ENCODE data around the gene SLC35D1.

SLC35D1 gene

DNA sequence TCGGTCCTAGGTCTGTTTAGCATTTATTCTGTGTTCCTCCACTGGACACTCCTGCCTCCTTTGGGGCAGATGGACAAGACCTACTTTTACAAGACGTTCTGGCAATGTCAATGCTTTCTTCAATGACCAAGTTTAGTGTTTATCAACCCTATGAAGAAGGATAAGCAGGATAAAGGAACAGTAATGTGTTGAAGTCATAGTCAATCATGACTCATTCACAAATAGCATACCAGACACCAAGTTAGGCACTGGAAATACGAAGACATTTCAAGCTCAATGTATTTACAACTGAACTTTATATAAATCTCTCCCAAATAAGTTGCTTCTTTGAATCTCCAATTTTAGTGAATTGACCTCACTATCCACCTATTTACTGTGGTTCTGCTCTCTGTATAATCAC, 4.8 kb upstream of the SLC35D1 start:
- TF ChIP-seq NFIC (IDR thresholded peaks at IDR 0.05), result no peak
- TF ChIP-seq TEAD4 (IDR thresholded peaks at IDR 0.05), result no peak
- TF ChIP-seq, protein P1, sequence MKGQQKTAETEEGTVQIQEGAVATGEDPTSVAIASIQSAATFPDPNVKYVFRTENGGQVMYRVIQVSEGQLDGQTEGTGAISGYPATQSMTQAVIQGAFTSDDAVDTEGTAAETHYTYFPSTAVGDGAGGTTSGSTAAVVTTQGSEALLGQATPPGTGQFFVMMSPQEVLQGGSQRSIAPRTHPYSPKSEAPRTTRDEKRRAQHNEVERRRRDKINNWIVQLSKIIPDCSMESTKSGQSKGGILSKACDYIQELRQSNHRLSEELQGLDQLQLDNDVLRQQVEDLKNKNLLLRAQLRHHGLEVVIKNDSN (IDR thresholded peaks at IDR 0.05), result no peak
- TF ChIP-seq CREB1 (IDR thresholded peaks at IDR 0.05; ENCODE audit: low read depth), result no peak
- TF ChIP-seq EGR1 (IDR thresholded peaks at IDR 0.05), result no peak
- TF ChIP-seq CEBPB (IDR thresholded peaks at IDR 0.05), result no peak
- no peak for TF ChIP-seq EP300 (IDR thresholded peaks at IDR 0.05; ENCODE audit: borderline replicate concordance)
- TF ChIP-seq RAD21 (IDR thresholded peaks at IDR 0.05; ENCODE audit: low read depth), result no peak
- TF ChIP-seq TAF1 (IDR thresholded peaks at IDR 0.05; ENCODE audit: low read depth), result no peak
- no peak for TF ChIP-seq ZBTB7A (IDR thresholded peaks at IDR 0.05; ENCODE audit: low read depth)
- no peak for TF ChIP-seq FOXM1 (IDR thresholded peaks at IDR 0.05; ENCODE audit: borderline replicate concordance, low read depth)

DNA sequence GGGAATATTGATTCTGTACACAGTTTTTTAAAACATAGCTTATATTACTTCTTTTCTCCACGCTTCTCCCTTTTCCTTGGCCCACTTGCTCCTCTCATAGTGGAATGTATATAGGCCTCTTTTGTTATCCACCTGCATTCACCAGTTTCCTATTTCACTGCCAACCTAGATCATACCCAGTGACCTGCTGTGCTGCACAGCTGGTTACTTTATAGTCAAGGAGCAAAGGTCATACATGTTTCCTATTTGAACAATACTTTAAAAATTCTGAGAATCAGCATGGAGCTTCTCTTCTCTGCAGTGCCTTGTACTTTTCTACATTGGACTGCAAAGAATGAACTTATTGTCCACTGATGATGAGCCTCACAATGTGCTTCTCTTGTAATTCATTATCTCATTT, 4.3 kb upstream of the SLC35D1 start:
- TF ChIP-seq TCF12 (IDR thresholded peaks at IDR 0.05; ENCODE audit: low read depth) (peak; percentile 75), NFIC (IDR thresholded peaks at IDR 0.05) (0 out of 2 replicates have a peak, but pooled peaks have one; percentile 21), FOXM1 (IDR thresholded peaks at IDR 0.05; ENCODE audit: borderline replicate concordance, low read depth) (no peak), TEAD4 (IDR thresholded peaks at IDR 0.05) (peak; percentile 40; the same call in 1 of the 2 replicates), EP300 (IDR thresholded peaks at IDR 0.05; ENCODE audit: borderline replicate concordance) (peak; percentile 48; the same call in 1 of the 2 replicates)

DNA sequence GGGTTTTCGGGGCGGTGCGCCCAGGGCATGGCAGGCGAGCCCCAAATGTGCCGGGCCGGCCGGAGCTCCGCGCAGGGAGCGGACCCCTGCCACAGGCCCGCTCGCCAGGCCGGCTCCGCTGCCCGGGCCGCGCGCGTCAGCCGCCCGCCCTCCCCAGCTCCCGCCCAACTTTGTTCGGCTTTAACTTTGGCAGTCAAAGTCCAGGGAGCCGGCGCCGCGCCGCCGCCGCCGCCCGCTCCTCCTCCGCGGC, 488 bp downstream of the SLC35D1 start:
- TF ChIP-seq CREB1 (IDR thresholded peaks at IDR 0.05; ENCODE audit: low read depth) (no peak), ZBTB7A (IDR thresholded peaks at IDR 0.05; ENCODE audit: low read depth) (no peak), NFIC (IDR thresholded peaks at IDR 0.05) (no peak), TCF12 (IDR thresholded peaks at IDR 0.05; ENCODE audit: low read depth) (no peak), FOXM1 (IDR thresholded peaks at IDR 0.05; ENCODE audit: borderline replicate concordance, low read depth) (no peak), EGR1 (IDR thresholded peaks at IDR 0.05) (no peak), CEBPB (IDR thresholded peaks at IDR 0.05) (no peak), RAD21 (IDR thresholded peaks at IDR 0.05; ENCODE audit: low read depth) (no peak), TEAD4 (IDR thresholded peaks at IDR 0.05) (no peak)
- TF ChIP-seq, protein P1 (IDR thresholded peaks at IDR 0.05), result no peak
- TF ChIP-seq, protein P2, sequence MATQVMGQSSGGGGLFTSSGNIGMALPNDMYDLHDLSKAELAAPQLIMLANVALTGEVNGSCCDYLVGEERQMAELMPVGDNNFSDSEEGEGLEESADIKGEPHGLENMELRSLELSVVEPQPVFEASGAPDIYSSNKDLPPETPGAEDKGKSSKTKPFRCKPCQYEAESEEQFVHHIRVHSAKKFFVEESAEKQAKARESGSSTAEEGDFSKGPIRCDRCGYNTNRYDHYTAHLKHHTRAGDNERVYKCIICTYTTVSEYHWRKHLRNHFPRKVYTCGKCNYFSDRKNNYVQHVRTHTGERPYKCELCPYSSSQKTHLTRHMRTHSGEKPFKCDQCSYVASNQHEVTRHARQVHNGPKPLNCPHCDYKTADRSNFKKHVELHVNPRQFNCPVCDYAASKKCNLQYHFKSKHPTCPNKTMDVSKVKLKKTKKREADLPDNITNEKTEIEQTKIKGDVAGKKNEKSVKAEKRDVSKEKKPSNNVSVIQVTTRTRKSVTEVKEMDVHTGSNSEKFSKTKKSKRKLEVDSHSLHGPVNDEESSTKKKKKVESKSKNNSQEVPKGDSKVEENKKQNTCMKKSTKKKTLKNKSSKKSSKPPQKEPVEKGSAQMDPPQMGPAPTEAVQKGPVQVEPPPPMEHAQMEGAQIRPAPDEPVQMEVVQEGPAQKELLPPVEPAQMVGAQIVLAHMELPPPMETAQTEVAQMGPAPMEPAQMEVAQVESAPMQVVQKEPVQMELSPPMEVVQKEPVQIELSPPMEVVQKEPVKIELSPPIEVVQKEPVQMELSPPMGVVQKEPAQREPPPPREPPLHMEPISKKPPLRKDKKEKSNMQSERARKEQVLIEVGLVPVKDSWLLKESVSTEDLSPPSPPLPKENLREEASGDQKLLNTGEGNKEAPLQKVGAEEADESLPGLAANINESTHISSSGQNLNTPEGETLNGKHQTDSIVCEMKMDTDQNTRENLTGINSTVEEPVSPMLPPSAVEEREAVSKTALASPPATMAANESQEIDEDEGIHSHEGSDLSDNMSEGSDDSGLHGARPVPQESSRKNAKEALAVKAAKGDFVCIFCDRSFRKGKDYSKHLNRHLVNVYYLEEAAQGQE (IDR thresholded peaks at IDR 0.05; ENCODE audit: low read depth), result no peak
- TF ChIP-seq, protein P3, sequence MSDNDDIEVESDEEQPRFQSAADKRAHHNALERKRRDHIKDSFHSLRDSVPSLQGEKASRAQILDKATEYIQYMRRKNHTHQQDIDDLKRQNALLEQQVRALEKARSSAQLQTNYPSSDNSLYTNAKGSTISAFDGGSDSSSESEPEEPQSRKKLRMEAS (IDR thresholded peaks at IDR 0.05), result no peak

DNA sequence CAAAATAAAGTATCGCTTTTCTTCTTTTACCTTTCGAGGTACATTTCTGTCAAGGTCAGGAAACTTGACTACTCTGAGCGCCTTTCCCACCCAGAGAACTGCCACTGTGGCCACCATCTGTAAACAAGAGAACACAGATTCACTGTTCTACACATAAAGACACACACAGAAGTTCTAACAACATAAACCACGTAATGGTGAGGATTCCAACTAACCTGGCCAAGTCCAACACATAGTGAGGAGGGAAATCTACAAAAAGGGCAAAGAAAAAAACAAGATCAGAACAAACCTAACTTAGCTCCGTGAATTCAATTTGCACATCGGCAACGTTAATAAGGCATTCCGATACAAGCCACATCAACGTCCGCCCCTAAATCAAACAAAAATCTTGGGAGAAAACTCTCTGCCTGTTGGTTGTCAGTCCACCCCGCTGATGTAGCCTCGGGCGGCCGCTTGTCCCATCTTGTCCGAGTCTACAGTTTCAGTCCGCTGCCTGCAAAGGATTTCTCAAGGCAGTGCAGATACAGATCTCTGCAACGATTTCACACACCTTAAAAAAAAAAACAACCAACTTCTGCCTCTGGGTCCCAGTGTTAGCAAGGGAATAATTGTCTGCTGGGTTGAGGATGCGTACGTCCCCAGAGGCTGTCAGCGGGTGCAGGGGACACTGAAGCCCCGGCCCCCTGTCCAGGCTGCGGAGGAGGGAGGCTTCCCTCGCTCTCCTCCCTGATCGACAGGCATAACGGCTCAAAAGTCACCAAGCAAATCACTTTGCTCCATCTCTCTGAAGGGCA, 1.0 kb downstream of the SLC35D1 start:
- TF ChIP-seq TEAD4 (IDR thresholded peaks at IDR 0.05), result no peak
- TF ChIP-seq EGR1 (IDR thresholded peaks at IDR 0.05), result 0 out of 2 replicates have a peak, but pooled peaks have one; percentile 13

DNA sequence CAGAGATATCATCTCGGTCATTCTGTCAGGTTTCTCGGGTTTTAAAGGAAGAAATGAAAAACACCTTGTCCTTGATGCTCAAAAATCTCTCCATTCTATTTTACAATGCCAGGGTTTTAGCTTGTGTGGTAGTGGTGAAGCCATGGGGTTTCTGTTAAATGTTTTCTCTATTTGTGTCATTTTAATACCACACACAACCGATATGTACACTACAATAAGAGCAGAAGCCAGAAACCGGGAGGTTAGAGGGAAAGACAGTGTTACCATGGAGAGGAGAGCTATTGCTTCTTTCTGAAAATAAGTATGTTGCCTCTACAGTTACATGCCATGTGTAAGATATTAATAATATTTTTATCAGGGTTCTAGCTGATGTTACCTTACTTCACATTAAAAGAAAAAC, 2.8 kb downstream of the SLC35D1 start:
- TF ChIP-seq RAD21 (IDR thresholded peaks at IDR 0.05; ENCODE audit: low read depth) (no peak), ZBTB7A (IDR thresholded peaks at IDR 0.05; ENCODE audit: low read depth) (no peak), NFIC (IDR thresholded peaks at IDR 0.05) (no peak), EP300 (IDR thresholded peaks at IDR 0.05; ENCODE audit: borderline replicate concordance) (no peak), FOXM1 (IDR thresholded peaks at IDR 0.05; ENCODE audit: borderline replicate concordance, low read depth) (no peak), CREB1 (IDR thresholded peaks at IDR 0.05; ENCODE audit: low read depth) (no peak), EGR1 (IDR thresholded peaks at IDR 0.05) (no peak), TEAD4 (IDR thresholded peaks at IDR 0.05) (no peak), TCF12 (IDR thresholded peaks at IDR 0.05; ENCODE audit: low read depth) (no peak), TAF1 (IDR thresholded peaks at IDR 0.05; ENCODE audit: low read depth) (no peak), YY1 (IDR thresholded peaks at IDR 0.05; ENCODE audit: low read depth) (no peak)
- TF ChIP-seq, protein P1 (IDR thresholded peaks at IDR 0.05), result no peak
- TF ChIP-seq, protein P3 (IDR thresholded peaks at IDR 0.05), result no peak
- TF ChIP-seq, protein P2 (IDR thresholded peaks at IDR 0.05; ENCODE audit: low read depth), result no peak

Measured in Ishikawa (cell line).